GM12872 (cell line): Measurements from ENCODE around the gene ARID3C.

Experiments used
- CTCF ChIP-seq: IDR thresholded peaks from 3 replicates; pipeline ENCODE4 v1.5.1; 2011; ENCODE audit warnings: low read depth, mild to moderate bottlenecking, low read length, moderate library complexity; ENCODE audit not compliant: insufficient read depth

The ARID3C gene

GRCh38 chr9:34607331-34607730 is 21.5 kb downstream of the ARID3C start:
- TF ChIP-seq CTCF, result no peak

- no peak for TF ChIP-seq CTCF
These were observed 22.0 kb downstream of the ARID3C start for GRCh38 chr9:34606905-34607304.

GRCh38 chr9:34606190-34606589 is 22.7 kb downstream of the ARID3C start:
- TF ChIP-seq CTCF, result no peak

GRCh38 chr9:34603610-34604231 is 25.1 kb downstream of the ARID3C start:
- peak; percentile 93 for TF ChIP-seq CTCF

- TF ChIP-seq CTCF, result no peak
These were observed 26.8 kb downstream of the ARID3C start for GRCh38 chr9:34601937-34602573.

GRCh38 chr9:34600908-34601307 is 28.0 kb downstream of the ARID3C start:
- TF ChIP-seq CTCF, result no peak

GRCh38 chr9:34599546-34599945 is 29.3 kb downstream of the ARID3C start:
- TF ChIP-seq CTCF, result no peak
